GM18868 (cell line): ENCODE results near the gene LRP1B.

Source experiments
- ATAC-seq: cut with Tn5 transposase; IDR thresholded peaks from one replicate; pipeline ENCODE4 v1.9.1; 2021; ENCODE audit warnings: mild to moderate bottlenecking, moderate library complexity; ENCODE audit not compliant: unreplicated experiment

The LRP1B gene

GRCh38 chr2:141062443-141062842 is 1068.4 kb downstream of the LRP1B start:
- no peak for ATAC-seq

GRCh38 chr2:141062031-141062430 is 1068.8 kb downstream of the LRP1B start:
- no peak for ATAC-seq

GRCh38 chr2:141058556-141058955 is 1072.3 kb downstream of the LRP1B start:
- ATAC-seq = no peak

- no peak for ATAC-seq
Observed at GRCh38 chr2:141055531-141055930, 1075.3 kb downstream of the LRP1B start.

GRCh38 chr2:141048951-141049350 is 1081.9 kb downstream of the LRP1B start:
- ATAC-seq = no peak

GRCh38 chr2:141041281-141041680 is 1089.5 kb downstream of the LRP1B start:
- no peak for ATAC-seq

- ATAC-seq = no peak
Observed at GRCh38 chr2:141038341-141038740, 1092.5 kb downstream of the LRP1B start.

- ATAC-seq = no peak
Observed at GRCh38 chr2:141037361-141037760, 1093.5 kb downstream of the LRP1B start.

- no peak for ATAC-seq
Observed at GRCh38 chr2:141035846-141036420, 1094.9 kb downstream of the LRP1B start.

- ATAC-seq = no peak
Observed at GRCh38 chr2:141029428-141030078, 1101.3 kb downstream of the LRP1B start.

- ATAC-seq = no peak
Observed at GRCh38 chr2:141027221-141027620, 1103.6 kb downstream of the LRP1B start.

- no peak for ATAC-seq
Observed at GRCh38 chr2:141021611-141022010, 1109.2 kb downstream of the LRP1B start.

GRCh38 chr2:141021109-141021508 is 1109.7 kb downstream of the LRP1B start:
- no peak for ATAC-seq

GRCh38 chr2:141020346-141020745 is 1110.5 kb downstream of the LRP1B start:
- ATAC-seq = no peak

GRCh38 chr2:141015341-141016047 is 1115.3 kb downstream of the LRP1B start:
- peak; percentile 40 for ATAC-seq

- ATAC-seq = no peak
Observed at GRCh38 chr2:141003967-141004657, 1126.7 kb downstream of the LRP1B start.

- ATAC-seq = no peak
Observed at GRCh38 chr2:141001750-141002149, 1129.1 kb downstream of the LRP1B start.

- ATAC-seq = no peak
Observed at GRCh38 chr2:140998577-140998976, 1132.2 kb downstream of the LRP1B start.

- ATAC-seq = no peak
Observed at GRCh38 chr2:140998017-140998416, 1132.8 kb downstream of the LRP1B start.

GRCh38 chr2:140994856-140995255 is 1136.0 kb downstream of the LRP1B start:
- ATAC-seq = no peak

- ATAC-seq = no peak
Observed at GRCh38 chr2:140990416-140990815, 1140.4 kb downstream of the LRP1B start.

- ATAC-seq = no peak
Observed at GRCh38 chr2:140988597-140988996, 1142.2 kb downstream of the LRP1B start.
